K562 treated with DMSO at 1 percent for 48 hours (cell line): ENCODE measurements around the gene PEX6. TPM values are rescaled to one million over a fixed set of nuclear protein-coding genes. Genes with fewer than 3 reads are reported as not detected.

Experiments
- total RNA-seq: library from RNA; unstranded; fragments of 300-600 nt; gene quantifications from 2 replicates; pipeline ENCODE4 v1.2.3, GENCODE V29; 2022; ENCODE audit warnings: low replicate concordance; ENCODE audit errors: extremely low read depth

The PEX6 gene
- total RNA-seq, result not detected in 2 replicates

GRCh38 chr6:42978839-42979522 lies at the start of gene PEX6:
Gene PEX6 (minus strand): TSS chr6:42979181. CDS start chr6:42979150, 31 bp downstream.

GRCh38 chr6:43021270-43022047 lies 42.5 kb upstream of the PEX6 start, which contains the start of gene RRP36:
Gene RRP36 (plus strand): TSS chr6:43021623. CDS start chr6:43021655, 32 bp downstream.

GRCh38 chr6:43013843-43014433 lies 35.0 kb upstream of the PEX6 start, which contains the start of the genes KLHDC3 and MEA1:
Gene KLHDC3 (plus strand): TSS chr6:43014249. CDS start chr6:43017193, 2,944 bp downstream.
Gene MEA1 (minus strand): TSS chr6:43013946. CDS start chr6:43013813, 133 bp downstream.

GRCh38 chr6:42984001-42984923 lies 5.3 kb upstream of the PEX6 start, which contains the start of gene PPP2R5D:
Gene PPP2R5D (plus strand): TSS chr6:42984570. CDS start chr6:42984678, 108 bp downstream.

GRCh38 chr6:42960243-42961019 lies 18.6 kb downstream of the PEX6 start, which contains the start of gene GNMT:
Gene GNMT (plus strand): TSS chr6:42960754. CDS start chr6:42960768, 14 bp downstream.

GRCh38 chr6:42928986-42929820 lies 49.8 kb downstream of the PEX6 start, which contains the start of gene CNPY3:
Gene CNPY3 (plus strand): TSS chr6:42929480. CDS start chr6:42929571, 91 bp downstream.

GRCh38 chr6:42915732-42916131 lies 63.2 kb downstream of the PEX6 start, which contains the start of gene PTCRA:
Gene PTCRA (plus strand): TSS chr6:42916053. CDS start chr6:42916070, 17 bp downstream.

Other genes starting within 250 kb of the PEX6 start
- not detected in 2 replicates for gene TBCC, start 233.1 kb downstream of the PEX6 start, total RNA-seq
- gene BICRAL, start 197.1 kb downstream of the PEX6 start, total RNA-seq, result not detected in 2 replicates
- gene RPL7L1, start 99.6 kb downstream of the PEX6 start, total RNA-seq, result not detected in 2 replicates
- not detected in 2 replicates for gene PTCRA, start 63.1 kb downstream of the PEX6 start, total RNA-seq
- gene CNPY3, start 49.7 kb downstream of the PEX6 start, total RNA-seq, result not detected in 2 replicates
- not detected in 2 replicates for gene GNMT, start 18.4 kb downstream of the PEX6 start, total RNA-seq
- gene PPP2R5D, start 5.4 kb upstream of the PEX6 start, total RNA-seq, result not detected in 2 replicates
- not detected in 2 replicates for gene MEA1, start 34.8 kb upstream of the PEX6 start, total RNA-seq
- gene KLHDC3, start 35.1 kb upstream of the PEX6 start, total RNA-seq, result not detected in 2 replicates
- not detected in 2 replicates for gene RRP36, start 42.4 kb upstream of the PEX6 start, total RNA-seq
- not detected in 2 replicates for gene CUL7, start 74.7 kb upstream of the PEX6 start, total RNA-seq
- not detected in 2 replicates for gene MRPL2, start 80.3 kb upstream of the PEX6 start, total RNA-seq
- gene KLC4, start 80.5 kb upstream of the PEX6 start, total RNA-seq, result not detected in 2 replicates
- gene PTK7, start 97.1 kb upstream of the PEX6 start, total RNA-seq, result 95.7 TPM in 1 of 2 replicates, not detected in the other
- not detected in 2 replicates for gene SRF, start 192.1 kb upstream of the PEX6 start, total RNA-seq
- not detected in 2 replicates for gene CUL9, start 203.0 kb upstream of the PEX6 start, total RNA-seq